Measurements from ENCODE around the gene CEP104. TPM values are rescaled to one million over a fixed set of nuclear protein-coding genes. Genes with fewer than 3 reads are reported as not detected.

The CEP104 gene
- total and polyA plus RNA-seq, 2 donors (not counting 1 experiment from before 2014, with no cell fraction given): 27.7 to 71.8 TPM

DNA sequence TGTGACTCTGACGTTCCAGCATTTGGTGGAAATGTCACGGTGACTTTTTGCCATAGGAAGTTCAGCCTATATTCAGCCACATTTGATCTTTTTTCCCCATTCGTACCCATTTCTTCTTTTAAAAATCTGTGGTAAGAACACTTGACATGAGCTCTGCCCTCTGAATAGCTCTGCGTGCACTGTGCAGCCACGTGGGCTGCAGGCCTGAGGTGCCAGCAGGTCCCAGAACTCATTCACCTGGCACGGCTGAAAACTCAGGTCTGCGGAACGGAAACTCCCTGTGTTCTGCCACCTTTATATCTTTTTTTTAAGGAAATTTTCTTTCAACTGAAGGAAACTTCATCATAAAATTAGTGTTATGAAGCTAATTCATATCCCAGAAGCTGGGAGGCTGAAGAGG is 28.6 kb downstream of the CEP104 start:
- ChIA-PET POLR2A (no interaction called here), CTCF (no interaction called here)
- H3K36me3 ChIP-seq (replicated peaks in 1 of 2; ENCODE audit: control extremely low read depth in 1 of 2, control insufficient read depth in 1 of 2, extremely low read depth in 1 of 2, insufficient read depth in 2 of 2, low read length in 1 of 2): peaks cover 2 to 65% of the 10 kb centered on the region in 2 experiments
- H2AFZ ChIP-seq (ENCODE audit: insufficient read depth, low read depth, low read length, poor library complexity, severe bottlenecking): no peak overlapping the region
- no peaks in the 10 kb centered on the region for H3K27me3 Mint-ChIP-seq
- no peak overlapping the region for H3K9ac ChIP-seq (ENCODE audit: low read length)
- H3K4me2 ChIP-seq (replicated peaks; ENCODE audit: low read depth, low read length, poor library complexity, severe bottlenecking): no peak overlapping the region
- TF ChIP-seq, protein P1, sequence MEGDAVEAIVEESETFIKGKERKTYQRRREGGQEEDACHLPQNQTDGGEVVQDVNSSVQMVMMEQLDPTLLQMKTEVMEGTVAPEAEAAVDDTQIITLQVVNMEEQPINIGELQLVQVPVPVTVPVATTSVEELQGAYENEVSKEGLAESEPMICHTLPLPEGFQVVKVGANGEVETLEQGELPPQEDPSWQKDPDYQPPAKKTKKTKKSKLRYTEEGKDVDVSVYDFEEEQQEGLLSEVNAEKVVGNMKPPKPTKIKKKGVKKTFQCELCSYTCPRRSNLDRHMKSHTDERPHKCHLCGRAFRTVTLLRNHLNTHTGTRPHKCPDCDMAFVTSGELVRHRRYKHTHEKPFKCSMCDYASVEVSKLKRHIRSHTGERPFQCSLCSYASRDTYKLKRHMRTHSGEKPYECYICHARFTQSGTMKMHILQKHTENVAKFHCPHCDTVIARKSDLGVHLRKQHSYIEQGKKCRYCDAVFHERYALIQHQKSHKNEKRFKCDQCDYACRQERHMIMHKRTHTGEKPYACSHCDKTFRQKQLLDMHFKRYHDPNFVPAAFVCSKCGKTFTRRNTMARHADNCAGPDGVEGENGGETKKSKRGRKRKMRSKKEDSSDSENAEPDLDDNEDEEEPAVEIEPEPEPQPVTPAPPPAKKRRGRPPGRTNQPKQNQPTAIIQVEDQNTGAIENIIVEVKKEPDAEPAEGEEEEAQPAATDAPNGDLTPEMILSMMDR (IDR thresholded peaks at IDR 0.05): no peak
- no peak for TF ChIP-seq EZH2 (IDR thresholded peaks at IDR 0.05; ENCODE audit: borderline replicate concordance, insufficient read depth, low read depth, low read length, poor library complexity, severe bottlenecking)
- no peak for ATAC-seq (ENCODE audit: low read depth)
- no peaks in the 10 kb centered on the region for H3K9me3 ChIP-seq (ENCODE audit: control extremely low read depth in 1 of 3, control insufficient read depth in 2 of 3, insufficient read depth in 1 of 3, low read length in 2 of 3)
- H3K27ac ChIP-seq (ENCODE audit: low read length in 2 of 2): no peak overlapping the region
- H3K4me1 ChIP-seq (ENCODE audit: control insufficient read depth in 2 of 2, insufficient read depth in 2 of 2, low read length in 2 of 2): no peaks in the 10 kb centered on the region
- WGBS (ENCODE audit: insufficient coverage): 96% methylated on average over 5 of the region's 8 CpGs
- H3K27me3 ChIP-seq (replicated peaks in 1 of 4; ENCODE audit: control extremely low read depth in 1 of 4, control insufficient read depth in 3 of 4, insufficient read depth in 4 of 4, low read length in 3 of 4): no peaks in the 10 kb centered on the region
- intact Hi-C loops (cut with micrococcal nuclease): no loop called here
- DNase-seq: no peak
- no peaks in the 10 kb centered on the region for H3K9me3 Mint-ChIP-seq (ENCODE audit: insufficient read depth)
- no peaks in the 10 kb centered on the region for H3K4me1 Mint-ChIP-seq
- H3K79me2 ChIP-seq (ENCODE audit: control insufficient read depth, insufficient read depth, low read length): no peaks in the 10 kb centered on the region
- no peak overlapping the region for H3K4me3 ChIP-seq (ENCODE audit: control extremely low read depth in 1 of 5, extremely low read depth in 1 of 5, insufficient read depth in 1 of 5, low read depth in 2 of 5, low read length in 4 of 5)
- H3K27ac Mint-ChIP-seq: no peak overlapping the region
- H4K20me1 ChIP-seq (ENCODE audit: control insufficient read depth, insufficient read depth, low read length, poor library complexity, severe bottlenecking): no peaks in the 10 kb centered on the region
- no peak overlapping the region for H3K4me3 Mint-ChIP-seq

DNA sequence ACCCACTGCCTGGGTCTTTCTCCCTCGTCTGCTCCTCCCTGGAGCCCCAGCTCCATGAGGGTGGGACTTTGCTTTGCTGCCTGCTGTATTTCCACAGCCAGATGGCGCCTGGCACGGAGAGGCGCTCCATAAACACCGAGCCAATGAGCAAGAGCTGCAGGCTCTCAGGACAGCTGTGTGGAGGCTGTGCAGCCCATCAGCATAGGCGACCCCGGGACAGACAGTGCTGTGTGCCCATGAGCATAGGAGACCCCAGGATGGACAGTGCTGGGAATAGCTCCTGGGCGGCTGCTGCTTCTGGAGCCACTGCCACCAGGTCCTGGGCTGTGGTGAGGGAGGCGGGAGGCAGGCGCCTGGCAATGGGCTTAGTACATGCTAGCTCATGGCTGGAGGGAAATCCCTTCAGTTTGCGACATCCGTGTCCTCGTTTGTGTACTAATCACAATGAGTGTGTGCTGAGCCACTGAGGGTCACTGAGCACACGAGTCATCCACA is 29.2 kb downstream of the CEP104 start:
- POLR2A ChIA-PET: no interaction called here
- H3K36me3 ChIP-seq (replicated peaks in 1 of 2; ENCODE audit: control extremely low read depth in 1 of 2, control insufficient read depth in 1 of 2, extremely low read depth in 1 of 2, insufficient read depth in 2 of 2, low read length in 1 of 2): peaks cover 2 to 68% of the 10 kb centered on the region in 2 experiments

More for the DNA sequence above, 29.2 kb downstream of the CEP104 start:
- CTCF ChIA-PET: no interaction called here
- intact Hi-C loops (cut with micrococcal nuclease): no loop called here
- no peak overlapping the region for H3K4me2 ChIP-seq (replicated peaks; ENCODE audit: low read depth, low read length, poor library complexity, severe bottlenecking)
- ATAC-seq (ENCODE audit: low read depth): no peak
- no peak for DNase-seq
- Mint-ChIP-seq H3K4me3 (no peak overlapping the region), H3K9me3 (ENCODE audit: insufficient read depth) (no peaks in the 10 kb centered on the region), H3K27ac (no peak overlapping the region), H3K4me1 (no peaks in the 10 kb centered on the region), H3K27me3 (no peaks in the 10 kb centered on the region)
- no peaks in the 10 kb centered on the region for H4K20me1 ChIP-seq (ENCODE audit: control insufficient read depth, insufficient read depth, low read length, poor library complexity, severe bottlenecking)
- H3K9me3 ChIP-seq (ENCODE audit: control extremely low read depth in 1 of 3, control insufficient read depth in 2 of 3, insufficient read depth in 1 of 3, low read length in 2 of 3): no peaks in the 10 kb centered on the region
- H2AFZ ChIP-seq (ENCODE audit: insufficient read depth, low read depth, low read length, poor library complexity, severe bottlenecking): no peak overlapping the region
- no peaks in the 10 kb centered on the region for H3K27me3 ChIP-seq (replicated peaks in 1 of 4; ENCODE audit: control extremely low read depth in 1 of 4, control insufficient read depth in 3 of 4, insufficient read depth in 4 of 4, low read length in 3 of 4)
- WGBS (ENCODE audit: insufficient coverage): 92% methylated on average over 14 of the region's 14 CpGs
- no peak overlapping the region for H3K4me3 ChIP-seq (ENCODE audit: control extremely low read depth in 1 of 5, extremely low read depth in 1 of 5, insufficient read depth in 1 of 5, low read depth in 2 of 5, low read length in 4 of 5)
- no peaks in the 10 kb centered on the region for H3K79me2 ChIP-seq (ENCODE audit: control insufficient read depth, insufficient read depth, low read length)
- H3K4me1 ChIP-seq (ENCODE audit: control insufficient read depth in 2 of 2, insufficient read depth in 2 of 2, low read length in 2 of 2): no peaks in the 10 kb centered on the region
- H3K9ac ChIP-seq (ENCODE audit: low read length): no peak overlapping the region
- no peak for TF ChIP-seq EZH2 (IDR thresholded peaks at IDR 0.05; ENCODE audit: borderline replicate concordance, insufficient read depth, low read depth, low read length, poor library complexity, severe bottlenecking)
- TF ChIP-seq, protein P1 (IDR thresholded peaks at IDR 0.05): no peak
- H3K27ac ChIP-seq (ENCODE audit: low read length in 2 of 2): no peak overlapping the region
